GM19043 (cell line): ENCODE measurements around the gene POLR3C.
A peak's percentile ranks its signal among the peaks of the same experiment; 100 is the strongest.

Source experiments
- ATAC-seq: cut with Tn5 transposase; IDR thresholded peaks from one replicate; pipeline ENCODE4 v1.9.1; 2021; ENCODE audit warnings: low read depth; ENCODE audit not compliant: unreplicated experiment

Gene POLR3C

DNA sequence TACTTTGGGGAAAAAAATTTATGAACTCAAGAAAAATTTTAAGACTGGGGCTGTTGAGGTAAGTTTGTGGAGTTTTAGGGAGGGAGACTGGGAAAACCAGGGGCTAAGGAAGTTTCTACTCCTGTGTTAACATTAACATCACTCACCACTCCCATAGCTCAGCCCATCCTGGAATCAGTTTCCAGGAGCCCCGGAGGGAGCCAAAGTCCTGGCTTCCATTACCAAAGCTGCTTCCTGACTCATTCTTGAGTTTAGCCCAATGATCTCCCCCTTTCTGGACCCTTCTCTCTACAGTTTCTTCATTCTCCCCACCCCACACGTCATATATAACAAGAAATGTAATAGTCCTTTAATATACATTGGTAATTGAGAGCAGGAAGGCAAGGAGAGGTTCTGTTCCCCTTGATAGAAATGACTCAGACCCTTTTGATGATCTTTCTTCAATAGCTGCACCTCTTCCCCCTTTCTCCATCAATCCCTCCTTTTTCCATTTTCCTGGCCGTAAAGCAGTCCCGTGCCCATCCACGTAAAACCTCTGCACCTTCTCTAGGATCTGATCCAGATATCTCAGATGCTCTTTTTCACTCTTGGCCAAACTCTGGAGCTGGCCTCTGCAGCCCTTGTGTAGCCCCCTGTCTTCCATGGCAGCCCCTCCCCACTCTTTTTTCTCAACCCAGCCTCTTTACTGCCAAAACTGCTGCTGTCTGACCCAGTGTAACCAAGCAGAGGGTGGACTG lies 39.5 kb downstream of the POLR3C start:
- no peak for ATAC-seq

- ATAC-seq = no peak
Measured at GRCh38 chr1:145868232-145868631, 44.2 kb downstream of the POLR3C start.

DNA sequence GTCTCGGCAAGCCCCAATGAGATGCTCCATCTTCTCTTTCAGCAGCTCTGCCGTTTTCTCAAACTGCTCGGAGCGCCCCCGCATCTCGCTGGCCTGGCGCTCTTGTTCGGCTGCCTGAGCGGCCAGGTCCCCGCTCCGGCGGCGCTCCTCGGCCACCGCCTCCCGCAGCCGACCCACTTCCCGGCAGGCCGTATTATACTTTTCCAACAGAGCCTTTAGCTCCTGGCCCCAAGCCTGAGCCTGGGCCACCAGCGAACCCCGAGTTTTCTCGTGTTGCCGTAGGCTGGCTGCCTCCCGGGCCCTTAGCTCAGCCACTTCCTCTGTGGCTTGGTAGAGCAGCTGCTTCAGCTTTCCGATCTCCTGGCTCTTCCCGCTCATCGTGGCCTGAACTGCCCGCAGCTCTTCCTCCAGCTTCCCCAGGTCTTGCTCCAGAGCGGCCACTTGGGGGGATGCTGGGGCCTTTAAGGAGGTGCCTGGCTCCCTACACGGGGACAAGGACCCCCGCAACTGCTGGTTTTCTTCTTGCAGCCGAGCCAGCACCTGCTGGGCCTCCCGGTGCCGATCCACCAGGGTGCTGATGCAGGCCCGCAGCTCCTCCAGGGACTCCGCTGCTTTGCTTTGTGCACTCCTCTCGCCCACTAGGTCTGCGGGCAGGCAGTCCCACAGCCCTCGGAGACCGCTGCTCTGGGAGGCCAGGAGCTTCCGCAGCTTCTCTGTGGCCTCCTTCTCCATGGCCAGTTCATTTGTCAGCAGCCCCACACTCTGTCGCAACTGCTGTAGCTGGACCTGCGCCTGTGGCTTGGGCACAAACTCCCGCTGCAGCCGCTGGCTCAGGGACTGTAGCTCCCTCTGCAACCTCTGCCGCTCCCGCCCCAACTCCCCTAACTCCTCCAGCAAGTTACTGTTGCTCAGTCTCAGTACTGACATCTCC lies 48.3 kb downstream of the POLR3C start:
- ATAC-seq = no peak

- ATAC-seq = no peak
Measured at GRCh38 chr1:145874646-145875045, 50.6 kb downstream of the POLR3C start.

DNA sequence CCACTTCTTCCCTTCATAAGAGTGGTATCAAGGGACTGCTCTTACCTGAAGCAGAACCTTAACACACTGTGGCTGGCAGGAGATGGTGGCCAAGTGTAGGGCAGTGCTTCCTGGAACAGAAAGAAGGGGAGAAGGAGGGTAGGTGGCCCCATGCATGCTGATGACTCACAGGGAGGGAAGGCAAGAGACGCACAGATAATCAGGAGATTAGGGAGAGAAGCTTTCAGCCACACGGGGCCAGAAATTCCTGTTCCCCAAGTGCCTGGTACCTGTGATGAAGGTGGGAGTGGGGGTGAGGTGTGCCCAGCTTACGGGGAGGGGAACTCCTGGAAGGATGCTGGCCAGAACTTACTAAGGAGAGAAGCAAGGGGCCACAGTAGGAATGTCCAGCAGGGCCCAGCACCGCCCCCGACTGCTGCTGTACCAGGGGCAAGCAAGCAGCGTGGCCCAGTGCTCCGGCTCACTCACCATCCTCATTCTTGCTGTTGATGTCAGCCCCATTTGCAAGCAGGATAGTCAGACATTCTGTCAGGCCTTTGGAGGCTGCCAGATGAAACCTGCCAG lies 54.0 kb downstream of the POLR3C start:
- no peak for ATAC-seq

- no peak for ATAC-seq
Measured at GRCh38 chr1:145878724-145879123, 54.7 kb downstream of the POLR3C start.

DNA sequence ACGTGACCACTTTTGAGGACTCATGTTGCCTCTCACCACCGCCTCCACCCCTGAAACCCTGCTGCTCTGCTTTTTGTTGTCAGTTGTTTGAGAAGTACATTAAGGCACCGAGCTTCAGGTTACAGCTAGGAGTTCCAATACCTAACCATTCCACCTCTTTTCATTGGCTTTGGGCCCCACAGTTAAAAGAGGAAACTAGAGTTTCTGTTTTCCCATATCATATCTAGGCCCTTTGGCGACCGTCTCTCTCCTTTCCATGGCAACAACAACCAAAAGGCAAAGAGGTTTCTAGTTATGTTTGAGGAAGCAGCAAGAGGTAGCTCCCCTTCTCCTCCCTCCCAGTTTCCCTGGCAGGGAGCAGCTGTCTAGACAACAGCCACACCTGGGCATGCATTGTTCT lies 55.8 kb downstream of the POLR3C start:
- no peak for ATAC-seq

- no peak for ATAC-seq
Measured at GRCh38 chr1:145884675-145885074, 60.7 kb downstream of the POLR3C start.

GRCh38 chr1:145885738-145886287 lies 61.8 kb downstream of the POLR3C start, which contains the start of gene ANKRD35:
TSS of gene ANKRD35 (minus strand) at chr1:145885866. CDS start at chr1:145885758, 108 bp downstream.
- peak; percentile 93 for ATAC-seq

GRCh38 chr1:145886390-145886789 lies 62.4 kb downstream of the POLR3C start:
- no peak for ATAC-seq

- ATAC-seq = no peak
Measured at GRCh38 chr1:145886816-145887215, 62.8 kb downstream of the POLR3C start.

DNA sequence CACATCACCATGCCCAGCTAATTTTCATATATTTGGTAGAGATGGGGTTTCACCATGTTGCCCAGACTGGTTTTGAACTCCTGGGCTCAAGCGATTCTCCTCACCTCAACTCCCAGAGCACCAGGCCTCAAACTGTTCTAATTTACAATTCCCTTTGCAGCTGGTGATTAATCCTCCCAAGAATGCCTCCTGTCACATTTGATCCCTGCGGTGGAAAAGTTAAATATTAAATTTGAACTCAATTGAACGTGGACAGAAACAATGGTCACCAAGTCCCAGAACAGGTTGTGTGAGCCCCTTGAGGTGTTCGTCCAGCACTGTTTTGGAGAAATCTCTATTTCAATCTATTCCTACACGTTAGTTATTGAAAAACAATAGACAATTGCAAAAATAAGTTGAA lies 63.6 kb downstream of the POLR3C start:
- no peak for ATAC-seq

- ATAC-seq = no peak
Measured at GRCh38 chr1:145889722-145890121, 65.7 kb downstream of the POLR3C start.

- ATAC-seq = no peak
Measured at GRCh38 chr1:145891143-145891542, 67.1 kb downstream of the POLR3C start.

DNA sequence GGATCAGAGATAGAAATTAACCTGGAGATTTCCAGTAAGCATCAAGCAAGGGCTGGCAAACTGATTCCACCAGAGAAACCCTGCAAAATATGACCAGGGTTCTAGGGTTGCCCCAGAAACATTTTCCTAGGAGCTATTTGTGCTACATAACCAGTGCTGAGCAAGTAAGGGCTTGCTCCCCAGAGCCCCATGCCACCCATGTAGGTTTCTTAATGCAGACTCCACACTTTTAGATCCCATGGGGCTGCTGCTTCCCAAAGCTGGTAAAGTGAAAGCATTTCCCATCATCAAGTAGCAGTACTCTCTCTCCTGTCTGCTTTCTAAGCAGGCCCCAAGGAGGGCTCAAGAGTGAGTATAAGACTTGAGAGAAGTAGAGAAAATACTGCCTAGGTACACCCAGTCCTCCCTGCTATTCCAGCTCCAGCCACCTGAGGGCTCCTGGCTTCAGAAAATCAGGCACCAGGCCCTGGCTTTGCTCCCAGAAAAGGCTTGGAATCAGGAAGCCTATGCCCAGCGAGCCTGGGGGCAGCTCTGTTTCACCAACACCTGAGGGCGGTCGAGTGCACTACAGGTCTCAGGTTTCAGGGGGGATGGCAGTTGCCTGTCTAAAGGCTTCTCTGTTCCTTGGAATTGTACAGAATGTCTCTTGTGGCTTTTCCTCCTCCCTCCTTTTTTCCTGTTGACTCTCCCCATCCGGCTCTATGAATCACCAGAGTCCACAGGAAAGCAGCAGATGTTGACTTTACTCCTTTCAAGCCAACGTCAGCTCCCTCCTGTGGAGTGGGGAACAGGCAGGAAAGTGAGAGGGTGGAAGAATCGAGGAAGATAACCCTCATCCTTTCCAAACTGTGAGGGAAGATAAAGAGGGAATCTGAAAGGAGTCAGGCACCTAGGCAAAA lies 67.8 kb downstream of the POLR3C start:
- ATAC-seq = no peak

DNA sequence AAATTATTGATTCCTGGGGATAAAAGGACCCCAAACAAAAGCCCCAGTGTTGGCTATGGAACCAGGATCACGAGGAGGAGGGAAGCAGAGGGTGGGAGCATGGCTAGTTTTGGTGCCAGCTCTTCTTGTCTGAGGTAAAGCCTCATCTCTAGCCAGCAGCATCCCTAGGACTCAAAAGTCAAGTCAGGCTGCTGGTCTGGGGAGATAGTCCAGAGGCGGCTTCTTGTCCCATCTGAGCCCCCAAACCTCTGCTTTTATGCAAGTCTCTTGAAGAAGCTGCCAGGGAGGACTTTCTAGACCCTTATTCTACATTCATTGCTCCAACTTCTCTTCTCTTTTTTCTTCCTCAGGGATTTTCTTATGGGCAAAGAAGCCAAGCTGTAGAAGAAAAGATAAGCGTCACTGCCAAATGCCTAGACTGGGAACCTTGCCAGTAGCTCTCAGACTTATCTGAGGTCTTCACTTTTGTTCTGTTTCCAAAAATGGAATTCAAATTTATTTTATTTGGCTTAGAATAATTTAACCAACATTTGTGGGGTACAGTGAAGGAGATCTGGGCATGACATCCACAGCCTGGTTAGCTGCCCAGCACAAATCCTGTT lies 68.6 kb downstream of the POLR3C start:
- no peak for ATAC-seq

DNA sequence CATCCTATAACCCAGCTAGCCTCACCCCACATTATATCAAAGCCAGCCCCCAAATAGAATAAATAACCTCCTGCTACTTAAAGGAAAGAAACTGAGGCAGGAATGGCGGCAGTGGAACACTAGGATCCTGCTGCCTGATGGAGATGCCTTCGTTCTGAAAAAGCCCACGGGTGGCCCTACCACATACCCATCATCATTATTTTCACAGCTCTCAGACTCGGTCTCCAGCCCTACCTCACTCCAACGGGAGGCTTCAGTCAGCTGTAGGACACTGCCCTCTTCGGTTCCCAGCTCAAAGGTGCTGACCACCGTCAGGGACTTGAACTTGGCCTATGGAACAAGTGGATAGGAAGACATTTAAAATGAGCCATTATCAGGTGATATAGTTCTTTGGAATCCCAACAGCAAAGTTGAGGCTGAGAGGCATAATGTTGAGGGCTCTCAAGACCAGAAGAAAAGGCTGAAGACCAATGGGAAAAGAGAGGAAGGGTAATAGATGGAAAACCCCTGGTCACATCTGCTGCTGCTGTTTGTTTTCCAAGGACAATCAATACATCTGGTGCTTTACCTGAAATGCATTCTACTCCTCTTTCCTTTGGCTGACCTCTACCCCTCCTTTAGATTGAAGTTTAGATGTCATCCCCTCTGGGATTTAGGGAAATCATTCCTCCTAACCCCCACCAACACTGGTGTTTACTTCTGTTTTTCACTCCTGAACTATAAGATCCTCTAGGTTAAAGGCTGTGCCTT lies 69.5 kb downstream of the POLR3C start:
- no peak for ATAC-seq
